Adrenal gland (tissue), 5 donors: ENCODE results near the gene SPATA3.

Experiments
- POLR2A ChIP-seq, 2 donors: fragments of 450-650 bp; IDR thresholded peaks; one replicate each; pipeline ENCODE4 v1.6.1; 2017; ENCODE audit warnings: antibody characterized with exemption in 2 of 2, mild to moderate bottlenecking in 2 of 2, moderate library complexity in 1 of 2
- TF ChIP-seq, protein P1 (sequence below), 6 experiments: fragments of 450-650 bp in 4 of 6; fragments of 200-600 bp in 2 of 6; sonication (generic) in 1 of 6; IDR thresholded peaks; 1 replicate in 5 of 6; 2 replicates in 1 of 6; pipeline versions ENCODE4 v1.5.1 to v1.8.0; 2016 to 2021; ENCODE audit warnings: antibody characterized with exemption in 6 of 6, mild to moderate bottlenecking in 2 of 6, moderate library complexity in 1 of 6
- donor health status: DM: no; HTN: no; CAD: no.

DNA sequence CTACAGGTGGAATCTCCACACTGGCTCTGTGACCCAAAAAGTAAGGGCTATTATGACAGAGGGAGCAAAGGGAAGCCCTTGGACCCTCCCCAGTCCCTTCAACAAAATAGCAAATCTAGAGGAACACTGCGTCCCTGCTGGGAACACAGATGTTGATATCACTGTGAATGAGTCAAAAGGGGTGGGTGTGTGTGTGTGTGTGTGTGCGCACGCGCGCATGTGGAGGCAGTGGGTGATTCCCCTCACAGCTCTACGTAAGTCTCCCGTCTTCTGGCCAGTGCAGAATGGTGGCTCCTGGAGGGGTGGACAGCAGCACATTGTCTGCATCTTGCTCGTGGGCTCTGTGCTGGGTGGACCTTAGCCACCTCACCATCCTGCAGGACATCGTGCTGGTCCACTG lies 33.6 kb downstream of the SPATA3 start:
- TF ChIP-seq, protein P1, sequence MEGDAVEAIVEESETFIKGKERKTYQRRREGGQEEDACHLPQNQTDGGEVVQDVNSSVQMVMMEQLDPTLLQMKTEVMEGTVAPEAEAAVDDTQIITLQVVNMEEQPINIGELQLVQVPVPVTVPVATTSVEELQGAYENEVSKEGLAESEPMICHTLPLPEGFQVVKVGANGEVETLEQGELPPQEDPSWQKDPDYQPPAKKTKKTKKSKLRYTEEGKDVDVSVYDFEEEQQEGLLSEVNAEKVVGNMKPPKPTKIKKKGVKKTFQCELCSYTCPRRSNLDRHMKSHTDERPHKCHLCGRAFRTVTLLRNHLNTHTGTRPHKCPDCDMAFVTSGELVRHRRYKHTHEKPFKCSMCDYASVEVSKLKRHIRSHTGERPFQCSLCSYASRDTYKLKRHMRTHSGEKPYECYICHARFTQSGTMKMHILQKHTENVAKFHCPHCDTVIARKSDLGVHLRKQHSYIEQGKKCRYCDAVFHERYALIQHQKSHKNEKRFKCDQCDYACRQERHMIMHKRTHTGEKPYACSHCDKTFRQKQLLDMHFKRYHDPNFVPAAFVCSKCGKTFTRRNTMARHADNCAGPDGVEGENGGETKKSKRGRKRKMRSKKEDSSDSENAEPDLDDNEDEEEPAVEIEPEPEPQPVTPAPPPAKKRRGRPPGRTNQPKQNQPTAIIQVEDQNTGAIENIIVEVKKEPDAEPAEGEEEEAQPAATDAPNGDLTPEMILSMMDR (IDR thresholded peaks at IDR 0.05), result no peak
- TF ChIP-seq POLR2A (IDR thresholded peaks at IDR 0.05), result no peak
